H1 (cell line): ENCODE results near the gene ARID1B. TPM values are rescaled to one million over a fixed set of nuclear protein-coding genes. Genes with fewer than 3 reads are reported as not detected.

Experiments used
- BRCA1 ChIP-seq: IDR thresholded peaks from 2 replicates; pipeline ENCODE4 v1.6.1; 2012; ENCODE audit warnings: low read depth, low read length, improper control_type of control experiment
- CHD2 ChIP-seq: IDR thresholded peaks from 2 replicates; pipeline ENCODE4 v1.6.1; 2012; ENCODE audit warnings: low read length, improper control_type of control experiment
- EP300 ChIP-seq, 2 experiments: IDR thresholded peaks; 1 replicate in 1 of 2; 2 replicates in 1 of 2; pipeline ENCODE4 v1.6.1; 2011 to 2012; ENCODE audit warnings: low read depth in 2 of 2, low read length in 2 of 2, mild to moderate bottlenecking in 2 of 2, borderline replicate concordance in 1 of 2, inconsistent platforms in 1 of 2, moderate library complexity in 1 of 2
- FOSL1 ChIP-seq: IDR thresholded peaks from 2 replicates; pipeline ENCODE4 v1.6.1; 2011; ENCODE audit warnings: mild to moderate bottlenecking, low read depth, low read length, moderate library complexity; ENCODE audit not compliant: insufficient read depth
- GABPA ChIP-seq: IDR thresholded peaks from 2 replicates; pipeline ENCODE4 v1.6.1; 2011; ENCODE audit warnings: mild to moderate bottlenecking, low read length, moderate library complexity, borderline replicate concordance; ENCODE audit not compliant: insufficient read depth
- HDAC2 ChIP-seq, 2 experiments: fragments of 300-600 bp in 1 of 2; sonication (generic) in 1 of 2; IDR thresholded peaks; 2 replicates each; pipeline ENCODE4 v1.6.1; 2011 to 2012; ENCODE audit warnings: low read depth in 2 of 2, low read length in 2 of 2, mild to moderate bottlenecking in 2 of 2, moderate library complexity in 2 of 2, borderline replicate concordance in 1 of 2, inconsistent platforms in 1 of 2
- JUND ChIP-seq: IDR thresholded peaks from 2 replicates; pipeline ENCODE4 v1.6.1; 2011; ENCODE audit warnings: mild to moderate bottlenecking, improper control_type of control experiment, low read length
- KDM4A ChIP-seq: IDR thresholded peaks from one replicate; pipeline ENCODE4 v1.7.1; 2012; ENCODE audit warnings: low read depth, mild to moderate bottlenecking, moderate library complexity, low read length, inconsistent platforms; ENCODE audit not compliant: severe bottlenecking
- NRF1 ChIP-seq: IDR thresholded peaks from 2 replicates; pipeline ENCODE4 v1.6.1; 2011; ENCODE audit warnings: mild to moderate bottlenecking, low read depth, low read length, improper control_type of control experiment
- POLR2A ChIP-seq, 2 experiments: IDR thresholded peaks; 1 replicate in 1 of 2; 2 replicates in 1 of 2; pipeline ENCODE4 v1.6.1; 2011; ENCODE audit warnings: low read depth in 2 of 2, low read length in 2 of 2, mild to moderate bottlenecking in 2 of 2; ENCODE audit errors: control extremely low read depth in 1 of 2
- POLR2AphosphoS5 ChIP-seq: IDR thresholded peaks from 2 replicates; pipeline ENCODE4 v1.6.1; 2011; ENCODE audit warnings: low read depth, low read length
- POU5F1 ChIP-seq: IDR thresholded peaks from 2 replicates; pipeline ENCODE4 v1.6.1; 2011; ENCODE audit warnings: low read depth, mild to moderate bottlenecking, low read length, moderate library complexity
- RAD21 ChIP-seq, 2 experiments: IDR thresholded peaks in 1 of 2; conservative IDR thresholded peaks in 1 of 2; 2 replicates each; pipeline ENCODE4 v1.6.1; 2011; ENCODE audit warnings: low read depth in 2 of 2, low read length in 2 of 2, improper control_type of control experiment in 1 of 2, inconsistent platforms in 1 of 2, mild to moderate bottlenecking in 1 of 2, moderate library complexity in 1 of 2
- RBBP5 ChIP-seq: IDR thresholded peaks from 2 replicates; pipeline ENCODE4 v1.7.1; 2012; ENCODE audit warnings: low read depth, mild to moderate bottlenecking, inconsistent platforms, low read length, moderate library complexity, borderline replicate concordance
- RFX5 ChIP-seq: IDR thresholded peaks from 2 replicates; pipeline ENCODE4 v1.6.1; 2011; ENCODE audit warnings: low read depth, low read length, improper control_type of control experiment, borderline replicate concordance
- RXRA ChIP-seq: IDR thresholded peaks from 2 replicates; pipeline ENCODE4 v1.6.1; 2011; ENCODE audit warnings: low read depth, mild to moderate bottlenecking, low read length, moderate library complexity; ENCODE audit not compliant: insufficient read depth
- SAP30 ChIP-seq: fragments of 300-600 bp; sonication (generic); IDR thresholded peaks from 2 replicates; pipeline ENCODE4 v1.7.1; 2012; ENCODE audit warnings: low read length, moderate library complexity, mild to moderate bottlenecking, inconsistent platforms; ENCODE audit not compliant: insufficient read depth, insufficient replicate concordance
- SIN3A ChIP-seq, 2 experiments: IDR thresholded peaks in 1 of 2; conservative IDR thresholded peaks in 1 of 2; 2 replicates each; pipeline ENCODE4 v1.6.1; 2011 to 2012; ENCODE audit warnings: low read length in 2 of 2, improper control_type of control experiment in 1 of 2, low read depth in 1 of 2, mild to moderate bottlenecking in 1 of 2
- SP1 ChIP-seq: IDR thresholded peaks from 2 replicates; pipeline ENCODE4 v1.6.1; 2011; ENCODE audit warnings: low read depth, low read length
- SRF ChIP-seq: IDR thresholded peaks from 2 replicates; pipeline ENCODE4 v1.6.1; 2011; ENCODE audit warnings: mild to moderate bottlenecking, low read depth, low read length, moderate library complexity
- polyA plus RNA-seq, 7 experiments: library from polyadenylated mRNA; depleted of rRNA in 3 of 7; stranded (reverse) in 5 of 7; unstranded in 2 of 7; fragments of >200 nt in 5 of 7; fragments of 200-250 nt in 2 of 7; gene quantifications; 1 replicate in 5 of 7; 2 replicates in 1 of 7; 4 replicates in 1 of 7; pipeline versions ENCODE4 v1.2.1 to v1.2.3, GENCODE V29; 2011 to 2013; ENCODE audit warnings: missing spikeins in 2 of 7, mixed read lengths in 2 of 7
- total RNA-seq: library from RNA; stranded (reverse); fragmentation: NEBNext Ultra II Directional; extraction: Animal tissue kit (Norgen Biotek cat#: 25700); gene quantifications from 2 replicates; pipeline ENCODE4 v1.2.1, GENCODE V29; 2021
- TF ChIP-seq, protein P1 (sequence below): IDR thresholded peaks from 2 replicates; pipeline ENCODE4 v1.6.1; 2012; ENCODE audit warnings: low read length, inconsistent platforms

The ARID1B gene
- total and polyA plus RNA-seq, 2 of the 8 experiments (the other 6 are each of a cell fraction or from before 2014, with no cell fraction given) = 24.3 to 70.3 TPM

DNA sequence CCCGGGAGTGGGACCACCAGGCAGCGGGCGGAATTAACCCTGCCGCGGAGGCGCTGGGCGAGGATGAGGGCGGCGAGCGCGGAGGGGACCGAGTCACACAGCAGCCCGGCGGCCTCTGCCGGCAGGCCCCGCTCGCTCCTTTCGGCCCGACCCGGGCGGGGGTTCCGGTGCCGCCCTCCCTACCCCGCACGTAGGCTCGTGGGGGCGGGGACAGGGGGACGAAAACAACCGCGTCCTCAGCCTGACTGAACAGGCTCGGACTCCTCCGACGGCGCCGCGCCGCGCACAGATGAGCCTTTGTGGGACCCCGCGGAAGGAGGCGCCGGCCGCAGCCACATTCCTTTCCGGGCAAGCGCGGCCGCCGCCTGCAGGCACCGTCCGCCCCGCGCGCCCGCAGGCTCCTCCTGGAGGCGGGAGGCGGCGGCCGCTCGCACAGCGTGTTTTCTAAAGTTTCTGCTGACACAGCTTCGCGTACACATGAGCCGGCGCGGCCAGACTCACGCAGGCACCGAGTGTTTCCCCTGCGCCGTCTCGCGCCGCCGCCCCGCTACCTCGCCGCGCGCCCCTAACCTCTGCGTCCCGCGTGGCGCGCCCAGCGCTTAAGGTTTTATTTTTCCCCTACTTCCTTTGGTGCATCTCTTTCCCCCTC, 244.3 kb downstream of the ARID1B start (continued):
- TF ChIP-seq RFX5 (no peak), RBBP5 (peak; percentile 25; the same call in 1 of the 2 replicates), SIN3A (conservative IDR thresholded peaks at IDR 0.05 in 1 of 2, IDR thresholded peaks at IDR 0.05 in 1 of 2; ENCODE audit: low read depth in 1 of 2, low read length in 2 of 2) (peak in 1 of 2 experiments; percentile 72; a peak in 2 of 4 replicates), HDAC2 (IDR thresholded peaks at IDR 0.05; ENCODE audit: borderline replicate concordance in 1 of 2, low read depth in 2 of 2, low read length in 2 of 2) (no peak), NRF1 (no peak), CHD2 (0 out of 2 replicates have a peak, but pooled peaks have one; percentile 28), POLR2A (IDR thresholded peaks at IDR 0.05; ENCODE audit: control extremely low read depth in 1 of 2, low read depth in 2 of 2, low read length in 2 of 2) (peak; percentile 94 to 97), SRF (no peak), GABPA (no peak), POU5F1 (no peak), FOSL1 (no peak), KDM4A (peak; percentile 65), SP1 (no peak), JUND (no peak), RXRA (no peak), POLR2AphosphoS5 (peak; percentile 91), RAD21 (IDR thresholded peaks at IDR 0.05 in 1 of 2, conservative IDR thresholded peaks at IDR 0.05 in 1 of 2; ENCODE audit: low read depth in 2 of 2, low read length in 2 of 2) (peak; percentile 14 to 30; a peak in 2 of 4 replicates), BRCA1 (no peak), SAP30 (no peak), EP300 (IDR thresholded peaks at IDR 0.05; ENCODE audit: borderline replicate concordance in 1 of 2, low read depth in 2 of 2, low read length in 2 of 2) (0 out of 3 replicates have a peak, but pooled peaks of 1 of the 2 experiments have one; percentile 23)
- TF ChIP-seq, protein P1, sequence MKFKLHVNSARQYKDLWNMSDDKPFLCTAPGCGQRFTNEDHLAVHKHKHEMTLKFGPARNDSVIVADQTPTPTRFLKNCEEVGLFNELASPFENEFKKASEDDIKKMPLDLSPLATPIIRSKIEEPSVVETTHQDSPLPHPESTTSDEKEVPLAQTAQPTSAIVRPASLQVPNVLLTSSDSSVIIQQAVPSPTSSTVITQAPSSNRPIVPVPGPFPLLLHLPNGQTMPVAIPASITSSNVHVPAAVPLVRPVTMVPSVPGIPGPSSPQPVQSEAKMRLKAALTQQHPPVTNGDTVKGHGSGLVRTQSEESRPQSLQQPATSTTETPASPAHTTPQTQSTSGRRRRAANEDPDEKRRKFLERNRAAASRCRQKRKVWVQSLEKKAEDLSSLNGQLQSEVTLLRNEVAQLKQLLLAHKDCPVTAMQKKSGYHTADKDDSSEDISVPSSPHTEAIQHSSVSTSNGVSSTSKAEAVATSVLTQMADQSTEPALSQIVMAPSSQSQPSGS = peak; percentile 44; the same call in 1 of the 2 replicates
